RWPE2 (cell line): Measurements from ENCODE around the gene CLEC18A.
"Not testable (repeated sequence)": the region's sequence is repeated elsewhere in the genome, so short reads cannot be mapped to it uniquely, and the experiment has no call there.

Source experiments
- ATAC-seq: fragments of 200-7000 bp; cut with Tn5 transposase; 3 replicates; pipeline ENCODE4 v1.9.1; 2021; ENCODE audit warnings: low read depth
- DNase-seq: peaks from one replicate; pipeline ENCODE4 v3.0.0-alpha.2; 2020; ENCODE audit warnings: low spot score
- H3K27ac ChIP-seq: fragments of 450-650 bp; 2 replicates; pipeline ENCODE4 v1.5.1; 2017; ENCODE audit warnings: mild to moderate bottlenecking; ENCODE audit not compliant: poor library complexity, severe bottlenecking
- H3K27me3 ChIP-seq: fragments of 250-450 bp; sonication (Bioruptor Pico); 2 replicates; pipeline ENCODE4 v1.5.1; 2021; ENCODE audit warnings: mild to moderate bottlenecking, moderate library complexity; ENCODE audit not compliant: insufficient read depth, poor library complexity, severe bottlenecking
- H3K36me3 ChIP-seq: fragments of 250-450 bp; sonication (Bioruptor Pico); 2 replicates; pipeline ENCODE4 v1.5.1; 2020; ENCODE audit warnings: low read depth, mild to moderate bottlenecking, moderate library complexity
- H3K4me1 ChIP-seq: fragments of 250-450 bp; sonication (Bioruptor Pico); 2 replicates; pipeline ENCODE4 v1.5.1; 2021; ENCODE audit warnings: mild to moderate bottlenecking, moderate library complexity; ENCODE audit not compliant: insufficient read depth, poor library complexity, severe bottlenecking
- H3K4me3 ChIP-seq: fragments of 250-450 bp; sonication (Bioruptor Pico); 2 replicates; pipeline ENCODE4 v1.5.1; 2021; ENCODE audit warnings: mild to moderate bottlenecking, moderate library complexity; ENCODE audit not compliant: severe bottlenecking
- H3K9me3 ChIP-seq: fragments of 250-450 bp; sonication (Bioruptor Pico); 2 replicates; pipeline ENCODE4 v1.5.1; 2021; ENCODE audit warnings: mild to moderate bottlenecking, moderate library complexity; ENCODE audit not compliant: severe bottlenecking
- CTCF ChIP-seq: fragments of 450-650 bp; IDR thresholded peaks from one replicate; pipeline ENCODE4 v1.5.1; 2017; ENCODE audit warnings: mild to moderate bottlenecking, moderate library complexity; ENCODE audit not compliant: poor library complexity, severe bottlenecking

CLEC18A gene

GRCh38 chr16:69951017-69951671 lies at the start of gene CLEC18A:
CLEC18A (plus strand) TSS chr16:69951334; CDS start chr16:69951367, 33 bp downstream.
- not testable (repeated sequence) for H3K36me3 ChIP-seq, H3K27me3 ChIP-seq, DNase-seq, H3K27ac ChIP-seq, H3K4me3 ChIP-seq, H3K9me3 ChIP-seq, H3K4me1 ChIP-seq
- ATAC-seq = peak; percentile 83

- no peak for TF ChIP-seq CTCF
- no peaks in the 10 kb centered on the region for H3K27me3 ChIP-seq
- ATAC-seq = no peak
Measured at GRCh38 chr16:69903865-69904415, 47.2 kb upstream of the CLEC18A start.

DNA sequence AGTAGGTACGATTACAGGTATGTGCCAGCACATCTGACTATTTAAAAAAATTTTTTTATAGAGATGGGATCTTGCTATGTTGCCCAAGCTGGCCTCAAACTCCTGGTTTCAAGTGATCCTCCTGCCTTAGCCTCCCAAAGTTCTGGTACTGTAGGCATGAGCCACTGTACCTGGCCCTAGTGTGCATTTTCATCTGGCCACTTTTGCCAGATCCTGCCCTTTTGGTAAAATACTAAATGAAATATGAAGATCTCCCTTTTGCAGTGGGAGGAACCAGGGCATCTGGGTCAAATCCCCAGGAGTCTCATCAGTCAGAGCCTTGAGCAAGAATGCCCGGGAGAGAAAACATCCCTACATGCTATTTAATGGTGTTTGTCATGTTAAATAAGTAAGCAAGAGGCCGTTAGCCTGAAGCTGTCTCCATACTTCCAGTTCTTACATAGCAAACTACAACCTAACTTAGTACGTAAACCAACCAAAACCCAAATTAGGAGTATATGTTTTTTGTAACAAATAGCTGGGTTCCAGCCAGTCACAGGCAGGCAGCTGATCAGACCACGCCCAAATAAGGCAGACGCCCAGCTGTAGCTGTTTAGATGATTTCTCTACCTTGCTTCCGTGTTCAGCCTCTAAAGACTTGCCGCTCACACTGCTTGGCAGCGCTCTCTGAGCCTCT lies 46.5 kb upstream of the CLEC18A start:
- H3K27me3 ChIP-seq = no peaks in the 10 kb centered on the region
- H3K9me3 ChIP-seq = no peaks in the 10 kb centered on the region
- no peak overlapping the region for H3K27ac ChIP-seq
- DNase-seq (no peak), ATAC-seq (no peak)
- H3K4me1 ChIP-seq = peaks cover 6% of the 10 kb centered on the region
- H3K36me3 ChIP-seq = peaks cover 10% of the 10 kb centered on the region; the same call in 1 of the 2 replicates
- no peak for TF ChIP-seq CTCF
- no peak overlapping the region for H3K4me3 ChIP-seq

More at GRCh38 chr16:69903865-69904415, 47.2 kb upstream of the CLEC18A start:
- Histone ChIP-seq H3K4me3 (no peak overlapping the region), H3K9me3 (no peaks in the 10 kb centered on the region), H3K36me3 (peaks cover 3% of the 10 kb centered on the region; the same call in 1 of the 2 replicates), H3K27ac (no peak overlapping the region), H3K4me1 (peaks cover 6% of the 10 kb centered on the region)
- DNase-seq = no peak

DNA sequence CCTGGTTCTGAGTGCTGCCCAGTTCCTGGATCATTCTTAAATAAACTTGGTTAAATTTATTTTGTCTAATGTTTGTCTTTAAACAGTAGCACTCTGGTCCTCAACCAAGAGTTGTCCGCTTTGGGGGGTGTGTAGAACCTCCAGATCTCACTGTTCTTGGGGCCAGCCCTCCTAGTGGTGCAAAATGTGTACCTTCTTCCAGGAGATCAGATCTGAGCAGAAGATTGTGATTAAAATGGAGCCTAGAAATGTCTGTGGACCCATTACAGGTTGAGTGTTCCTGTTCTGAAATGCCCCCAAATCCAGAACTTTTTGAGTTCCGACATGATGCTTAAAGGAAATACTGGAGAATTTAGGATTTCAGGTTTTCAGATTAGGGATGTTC lies 46.0 kb upstream of the CLEC18A start:
- no peak overlapping the region for H3K4me3 ChIP-seq
- peaks cover 6% of the 10 kb centered on the region for H3K4me1 ChIP-seq
- H3K27me3 ChIP-seq = no peaks in the 10 kb centered on the region
- ATAC-seq (no peak), DNase-seq (no peak)
- peaks cover 12% of the 10 kb centered on the region; the same call in 1 of the 2 replicates for H3K36me3 ChIP-seq
- H3K9me3 ChIP-seq = no peaks in the 10 kb centered on the region
- TF ChIP-seq CTCF = no peak
- no peak overlapping the region for H3K27ac ChIP-seq

GRCh38 chr16:69906838-69907401 lies 44.2 kb upstream of the CLEC18A start:
- Histone ChIP-seq H3K27me3 (no peaks in the 10 kb centered on the region), H3K4me3 (no peak overlapping the region), H3K27ac (no peak overlapping the region), H3K4me1 (no peaks in the 10 kb centered on the region), H3K36me3 (peaks cover 12% of the 10 kb centered on the region; the same call in 1 of the 2 replicates), H3K9me3 (no peaks in the 10 kb centered on the region)
- ATAC-seq (no peak), DNase-seq (no peak)
- no peak for TF ChIP-seq CTCF
